ENCODE measurements around the gene ATP8A2. TPM values are rescaled to one million over a fixed set of nuclear protein-coding genes. Genes with fewer than 3 reads are reported as not detected.

The ATP8A2 gene
- polyA plus RNA-seq, 1 donor from 2014 or later, result 11.9 TPM

DNA sequence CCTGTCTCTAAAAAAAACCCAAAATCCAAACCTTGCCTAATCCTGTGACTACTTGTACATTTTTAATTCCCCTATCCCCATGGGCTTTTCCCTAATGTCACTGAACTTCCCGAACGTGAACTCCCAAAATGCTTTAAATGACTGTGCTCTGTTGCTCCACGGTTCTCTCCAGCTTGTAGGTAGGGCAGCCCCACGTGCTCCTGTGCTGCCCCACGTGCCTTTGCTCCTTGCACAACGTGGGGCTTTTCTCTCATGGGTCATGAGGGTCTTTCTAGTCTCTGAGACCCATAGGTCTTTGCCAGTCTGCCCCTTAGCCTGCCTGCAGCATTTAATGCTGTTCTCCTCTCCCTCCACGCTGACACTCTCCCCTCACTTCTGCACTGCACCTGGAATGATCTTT is 558.0 kb downstream of the ATP8A2 start:
- Histone ChIP-seq H3K27ac (ENCODE audit: low read length) (no peak overlapping the region), H3K9ac (ENCODE audit: low read length) (no peak overlapping the region), H3K9me3 (ENCODE audit: low read length) (no peaks in the 10 kb centered on the region), H3K79me2 (replicated peaks; ENCODE audit: insufficient read depth, low read length) (no peaks in the 10 kb centered on the region), H4K20me1 (ENCODE audit: insufficient read depth) (no peaks in the 10 kb centered on the region), H3K4me3 (ENCODE audit: low read length) (no peak overlapping the region), H3K4me2 (ENCODE audit: low read length) (no peak overlapping the region), H3F3A (ENCODE audit: insufficient read depth, low read length, poor library complexity, severe bottlenecking) (no peaks in the 10 kb centered on the region), H2AFZ (ENCODE audit: low read depth, low read length) (no peak overlapping the region), H3K27me3 (ENCODE audit: insufficient read depth, low read depth, low read length) (no peaks in the 10 kb centered on the region), H3K36me3 (ENCODE audit: insufficient read depth, low read length) (no peaks in the 10 kb centered on the region), H3K9me2 (ENCODE audit: insufficient read depth, low read length) (no peaks in the 10 kb centered on the region)
- TF ChIP-seq REST (IDR thresholded peaks at IDR 0.05; ENCODE audit: borderline replicate concordance), result no peak

GRCh38 chr13:25930653-25931052 is 558.9 kb downstream of the ATP8A2 start:
- Histone ChIP-seq H4K20me1 (ENCODE audit: insufficient read depth) (no peaks in the 10 kb centered on the region), H3K27me3 (ENCODE audit: insufficient read depth, low read depth, low read length) (no peaks in the 10 kb centered on the region), H3K9me2 (ENCODE audit: insufficient read depth, low read length) (no peaks in the 10 kb centered on the region), H3K4me2 (ENCODE audit: low read length) (no peak overlapping the region), H3K9me3 (ENCODE audit: low read length) (no peaks in the 10 kb centered on the region), H3F3A (ENCODE audit: insufficient read depth, low read length, poor library complexity, severe bottlenecking) (no peaks in the 10 kb centered on the region), H3K27ac (ENCODE audit: low read length) (no peak overlapping the region), H3K36me3 (ENCODE audit: insufficient read depth, low read length) (no peaks in the 10 kb centered on the region), H3K9ac (ENCODE audit: low read length) (no peak overlapping the region), H3K79me2 (replicated peaks; ENCODE audit: insufficient read depth, low read length) (no peaks in the 10 kb centered on the region), H3K4me3 (ENCODE audit: low read length) (no peak overlapping the region), H2AFZ (ENCODE audit: low read depth, low read length) (no peak overlapping the region)
- TF ChIP-seq EP300 (conservative IDR thresholded peaks at IDR 0.05; ENCODE audit: poor library complexity, severe bottlenecking) (no peak), MXI1 (conservative IDR thresholded peaks at IDR 0.05; ENCODE audit: poor library complexity, severe bottlenecking) (no peak), REST (IDR thresholded peaks at IDR 0.05; ENCODE audit: borderline replicate concordance) (no peak), POLR2AphosphoS5 (IDR thresholded peaks at IDR 0.05) (no peak), RAD21 (conservative IDR thresholded peaks at IDR 0.05) (no peak), TAF1 (IDR thresholded peaks at IDR 0.05; ENCODE audit: low read depth) (no peak), EZH2 (IDR thresholded peaks at IDR 0.05; ENCODE audit: borderline replicate concordance, insufficient read depth, low read length, poor library complexity, severe bottlenecking) (no peak), CTCF (IDR thresholded peaks at IDR 0.05; ENCODE audit: poor library complexity, severe bottlenecking) (no peak), SMC3 (conservative IDR thresholded peaks at IDR 0.05; ENCODE audit: poor library complexity) (no peak)
